Measurements from ENCODE around the gene POU5F1. TPM values are rescaled to one million over a fixed set of nuclear protein-coding genes. Genes with fewer than 3 reads are reported as not detected.

The POU5F1 gene
- total RNA-seq, 2 donors from 2014 or later = 0.59 TPM; not detected in 1

GRCh38 chr6:31114970-31115849 lies 55.3 kb downstream of the POU5F1 start:
- Mint-ChIP-seq H3K9me3 (no peaks in the 10 kb centered on the region), H3K36me3 (no peaks in the 10 kb centered on the region), H3K27ac (peak overlapping the region in 1 of 2 donors; percentile 76)
- ATAC-seq = no peak
- DNase-seq (ENCODE audit: low spot score in 2 of 2) = no peak

GRCh38 chr6:31114541-31114878 lies 56.0 kb downstream of the POU5F1 start, which contains the start of gene PSORS1C1:
Gene PSORS1C1 (plus strand): TSS chr6:31114800. CDS start chr6:31129633, 14,833 bp downstream.
- Mint-ChIP-seq H3K9me3 (no peaks in the 10 kb centered on the region), H3K27ac (peak within 1 kb of the TSS in 1 of 2 donors; percentile 76), H3K36me3 (no peaks in the 10 kb centered on the region)
- DNase-seq (ENCODE audit: low spot score in 2 of 2) = no peak
- no peak for ATAC-seq

Other genes with a start within 250 kb of the POU5F1 start
- gene SFTA2, start 238.5 kb downstream of the POU5F1 start, total RNA-seq = not detected
- not detected for gene MUCL3, start 229.7 kb downstream of the POU5F1 start, total RNA-seq
- not detected for gene MUC21, start 187.0 kb downstream of the POU5F1 start, total RNA-seq
- not detected for gene MUC22, start 160.2 kb downstream of the POU5F1 start, total RNA-seq
- not detected for gene C6orf15, start 58.1 kb downstream of the POU5F1 start, total RNA-seq
- gene PSORS1C1, start 55.9 kb downstream of the POU5F1 start, total RNA-seq = 1 to 10 TPM in 1 of 2 donors, under 1 TPM in 1; 0.41 to 3.2 TPM
- not detected for gene CDSN, start 50.2 kb downstream of the POU5F1 start, total RNA-seq
- not detected for gene PSORS1C2, start 31.6 kb downstream of the POU5F1 start, total RNA-seq
- gene CCHCR1, start 12.9 kb downstream of the POU5F1 start, total RNA-seq = 10 to 100 TPM; 73.5 to 86.2 TPM
- 100 to 1,000 TPM in 1 of 2 donors, 10 to 100 TPM in 1; 93.3 to 100 TPM for gene TCF19, start 12.1 kb downstream of the POU5F1 start, total RNA-seq
- gene HLA-C, start 101.4 kb upstream of the POU5F1 start, total RNA-seq = 1,000 to 10,000 TPM in 1 of 2 donors, 100 to 1,000 TPM in 1; 501 to 2,234 TPM
- gene HLA-B, start 186.5 kb upstream of the POU5F1 start, total RNA-seq = 1,000 to 10,000 TPM; 2,668 to 4,981 TPM
- gene MICA, start 232.9 kb upstream of the POU5F1 start, total RNA-seq = 10 to 100 TPM; 11.0 to 24.2 TPM

Measured in activated naive CD4-positive, alpha-beta T cell treated with anti-CD3 and anti-CD28 coated beads, Interleukin-2, amount 50 U/mL, for 72 hours (primary cell).